Calu3 (cell line): ENCODE data around the gene EARS2. TPM values are rescaled to one million over a fixed set of nuclear protein-coding genes. Genes with fewer than 3 reads are reported as not detected.

Experiments used
- BruUV-seq: library from RNA; stranded (reverse); fragments of 400-500 nt; replicated peaks from 2 replicates; lab custom pipeline; 2021; lab: Mats Ljungman, UMichigan
- CTCF ChIA-PET: fragments of 300-600 bp; sonication (Branson Sonifier 250); formaldehyde crosslinking; loops from one replicate; lab custom pipeline; 2022; ENCODE audit warnings: antibody characterized with exemption; lab: Charles Lee
- DNase-seq: peaks from one replicate; pipeline ENCODE4 v3.0.0; 2022
- H3K27ac Mint-ChIP-seq: one replicate; pipeline ENCODE4 v1.8.0; 2022; ENCODE audit warnings: mixed read lengths; ENCODE audit not compliant: unreplicated experiment
- H3K27me3 Mint-ChIP-seq: one replicate; pipeline ENCODE4 v1.8.0; 2022; ENCODE audit warnings: mixed read lengths; ENCODE audit not compliant: unreplicated experiment
- H3K36me3 Mint-ChIP-seq: one replicate; pipeline ENCODE4 v1.8.0; 2022; ENCODE audit warnings: mild to moderate bottlenecking, moderate library complexity, mixed read lengths; ENCODE audit not compliant: insufficient read depth, unreplicated experiment
- H3K4me1 Mint-ChIP-seq: one replicate; pipeline ENCODE4 v1.8.0; 2022; ENCODE audit warnings: mild to moderate bottlenecking, low read depth, mixed read lengths; ENCODE audit not compliant: unreplicated experiment
- H3K4me3 Mint-ChIP-seq: one replicate; pipeline ENCODE4 v1.8.0; 2022; ENCODE audit warnings: mild to moderate bottlenecking, low read depth, moderate library complexity, mixed read lengths; ENCODE audit not compliant: unreplicated experiment
- H3K9me3 Mint-ChIP-seq: one replicate; pipeline ENCODE4 v1.8.0; 2022; ENCODE audit warnings: low read depth, mixed read lengths; ENCODE audit not compliant: unreplicated experiment
- intact Hi-C: fragments of 100-400 bp; cut with micrococcal nuclease; formaldehyde crosslinking; loops from one replicate; pipeline ENCODE4 v1.10.0; 2022; ENCODE audit not compliant: unreplicated experiment
- total RNA-seq: library from RNA; stranded (reverse); gene quantifications from 2 replicates; pipeline ENCODE4 v1.2.3, GENCODE V29; 2022
- TF ChIP-seq, protein P1 (sequence below): fragments of 200-600 bp; IDR thresholded peaks from one replicate; pipeline ENCODE4 v1.8.0; 2022; ENCODE audit warnings: antibody characterized with exemption; ENCODE audit not compliant: unreplicated experiment

The EARS2 gene
- total RNA-seq, 1 experiment from 2014 or later: 45.9 TPM

DNA sequence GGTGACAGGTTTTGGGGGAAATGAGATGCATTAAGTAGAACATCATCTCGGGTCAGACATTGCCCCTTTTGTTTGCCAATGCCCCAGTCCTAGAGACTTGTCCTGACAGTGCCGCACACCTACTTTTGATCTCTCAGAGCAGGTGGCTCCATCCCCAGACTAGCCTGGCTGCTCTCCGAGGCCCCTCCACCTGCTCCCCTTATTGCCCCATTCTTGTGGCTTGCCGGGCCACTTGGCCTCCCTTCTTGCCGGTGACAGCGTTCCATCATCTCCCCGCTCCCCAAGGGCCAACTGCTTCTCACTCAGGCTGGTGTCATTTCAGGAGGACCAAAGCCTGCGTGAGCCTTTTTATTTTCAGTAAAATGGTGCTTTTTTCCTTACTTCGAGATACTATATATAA, 15.2 kb upstream of the EARS2 start:
- no peaks in the 10 kb centered on the region for H3K9me3 Mint-ChIP-seq
- CTCF ChIA-PET: no interaction called here
- H3K4me3 Mint-ChIP-seq: no peak overlapping the region
- no TSS peak for BruUV-seq
- no peak overlapping the region for H3K27ac Mint-ChIP-seq
- H3K36me3 Mint-ChIP-seq: peaks cover 65% of the 10 kb centered on the region
- intact Hi-C loops: no loop called here
- TF ChIP-seq, protein P1, sequence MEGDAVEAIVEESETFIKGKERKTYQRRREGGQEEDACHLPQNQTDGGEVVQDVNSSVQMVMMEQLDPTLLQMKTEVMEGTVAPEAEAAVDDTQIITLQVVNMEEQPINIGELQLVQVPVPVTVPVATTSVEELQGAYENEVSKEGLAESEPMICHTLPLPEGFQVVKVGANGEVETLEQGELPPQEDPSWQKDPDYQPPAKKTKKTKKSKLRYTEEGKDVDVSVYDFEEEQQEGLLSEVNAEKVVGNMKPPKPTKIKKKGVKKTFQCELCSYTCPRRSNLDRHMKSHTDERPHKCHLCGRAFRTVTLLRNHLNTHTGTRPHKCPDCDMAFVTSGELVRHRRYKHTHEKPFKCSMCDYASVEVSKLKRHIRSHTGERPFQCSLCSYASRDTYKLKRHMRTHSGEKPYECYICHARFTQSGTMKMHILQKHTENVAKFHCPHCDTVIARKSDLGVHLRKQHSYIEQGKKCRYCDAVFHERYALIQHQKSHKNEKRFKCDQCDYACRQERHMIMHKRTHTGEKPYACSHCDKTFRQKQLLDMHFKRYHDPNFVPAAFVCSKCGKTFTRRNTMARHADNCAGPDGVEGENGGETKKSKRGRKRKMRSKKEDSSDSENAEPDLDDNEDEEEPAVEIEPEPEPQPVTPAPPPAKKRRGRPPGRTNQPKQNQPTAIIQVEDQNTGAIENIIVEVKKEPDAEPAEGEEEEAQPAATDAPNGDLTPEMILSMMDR: no peak
- H3K27me3 Mint-ChIP-seq: no peaks in the 10 kb centered on the region
- no peaks in the 10 kb centered on the region for H3K4me1 Mint-ChIP-seq
- no peak for DNase-seq

DNA sequence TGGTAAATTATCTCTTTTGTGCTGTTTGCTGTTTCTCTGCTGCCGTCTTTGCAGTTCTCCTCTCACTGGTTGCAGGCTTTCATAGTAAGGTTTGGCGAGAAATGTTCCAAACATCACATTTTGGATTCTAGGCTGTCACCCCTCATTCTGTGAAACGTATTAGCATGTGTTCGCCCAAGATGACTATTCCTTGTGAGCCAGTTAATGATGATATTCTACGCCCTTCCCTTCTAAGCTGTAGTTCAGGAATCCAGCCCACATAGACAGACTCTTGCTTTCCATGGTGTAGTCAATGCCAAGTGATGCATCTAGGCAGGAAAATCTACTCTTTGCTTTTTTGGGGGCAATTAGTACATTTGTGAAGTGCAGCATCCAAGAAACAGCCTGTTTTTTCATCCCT, 14.7 kb upstream of the EARS2 start:
- BruUV-seq: no TSS peak

DNA sequence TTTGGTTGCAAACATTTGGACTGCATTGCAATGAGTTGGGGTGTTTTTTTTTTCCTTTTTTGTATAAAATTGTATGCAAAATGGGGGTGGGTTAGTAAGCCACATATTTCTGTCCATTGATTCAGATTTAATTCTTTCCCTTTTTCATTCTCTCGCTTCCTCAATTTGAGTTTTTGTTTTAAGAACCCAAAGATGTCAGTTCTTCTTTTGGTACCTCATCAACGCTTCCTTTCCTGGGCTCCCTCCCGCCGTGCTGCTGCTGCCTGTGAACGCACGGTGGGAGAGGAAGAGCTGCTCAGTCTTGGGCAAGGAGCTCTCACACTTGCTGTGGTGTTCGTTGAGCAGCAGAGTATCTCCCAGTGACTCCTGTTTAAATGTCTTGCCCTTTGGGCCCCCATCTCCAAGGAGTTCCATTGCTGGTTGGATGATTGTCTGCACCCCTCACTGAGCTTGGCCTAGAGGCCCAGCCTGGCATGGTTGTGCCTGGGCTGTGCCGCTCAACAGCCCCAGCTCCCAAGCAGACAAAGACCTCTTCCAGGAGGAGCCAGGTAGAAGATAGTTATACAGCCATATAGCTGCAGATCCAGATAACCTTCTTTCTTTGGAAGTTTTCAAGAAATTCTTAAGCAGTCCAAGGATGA, 14.0 kb upstream of the EARS2 start:
- no peaks in the 10 kb centered on the region for H3K27me3 Mint-ChIP-seq
- no peaks in the 10 kb centered on the region for H3K4me1 Mint-ChIP-seq
- TSS peak; percentile 2 for BruUV-seq
- no peaks in the 10 kb centered on the region for H3K9me3 Mint-ChIP-seq
- DNase-seq: no peak
- no peak overlapping the region for H3K27ac Mint-ChIP-seq
- TF ChIP-seq, protein P1: no peak
- peaks cover 66% of the 10 kb centered on the region for H3K36me3 Mint-ChIP-seq
- CTCF ChIA-PET: no interaction called here
- H3K4me3 Mint-ChIP-seq: no peak overlapping the region
- intact Hi-C loops: no loop called here

More for the DNA sequence above, 14.7 kb upstream of the EARS2 start:
- Mint-ChIP-seq H3K27ac (no peak overlapping the region), H3K4me1 (no peaks in the 10 kb centered on the region), H3K27me3 (no peaks in the 10 kb centered on the region), H3K36me3 (peaks cover 69% of the 10 kb centered on the region), H3K9me3 (no peaks in the 10 kb centered on the region), H3K4me3 (no peak overlapping the region)
- DNase-seq: no peak
- TF ChIP-seq, protein P1: no peak
- CTCF ChIA-PET: no interaction called here
- intact Hi-C loops: no loop called here

DNA sequence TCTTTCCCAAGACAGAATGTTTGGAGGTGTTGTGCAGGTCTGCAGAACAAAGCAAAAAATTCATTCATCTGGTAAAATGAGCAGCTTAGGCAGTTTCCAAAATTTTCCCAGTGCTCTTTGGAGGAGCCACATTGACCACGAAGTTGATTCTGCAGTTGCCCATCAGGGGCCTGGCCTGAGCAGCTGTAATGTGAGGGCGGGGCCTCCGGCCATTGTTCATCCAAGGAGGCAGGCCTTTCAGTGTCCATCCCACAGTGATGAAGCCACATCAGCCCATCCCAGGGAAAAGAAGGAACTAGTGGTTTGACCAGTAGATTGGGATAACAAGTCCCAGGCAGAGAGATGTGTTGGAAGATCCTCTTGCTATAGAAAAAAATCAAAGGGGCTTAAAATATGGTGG, 10.5 kb upstream of the EARS2 start:
- CTCF ChIA-PET: no interaction called here
- Mint-ChIP-seq H3K27ac (no peak overlapping the region), H3K36me3 (peaks cover 76% of the 10 kb centered on the region), H3K4me3 (no peak overlapping the region), H3K4me1 (no peaks in the 10 kb centered on the region), H3K9me3 (no peaks in the 10 kb centered on the region), H3K27me3 (no peaks in the 10 kb centered on the region)
- BruUV-seq: no TSS peak
- intact Hi-C loops: no loop called here
- DNase-seq: no peak
- TF ChIP-seq, protein P1: no peak
